Measurements from ENCODE around the gene CNTNAP2. TPM values are rescaled to one million over a fixed set of nuclear protein-coding genes. Genes with fewer than 3 reads are reported as not detected.

Gene CNTNAP2
- total and polyA plus RNA-seq, 2 of the 4 experiments (the other 2 are of a cell fraction), result not detected

GRCh38 chr7:148185041-148185440 lies 2068.4 kb downstream of the CNTNAP2 start:
- no peaks in the 10 kb centered on the region for H3K79me1 ChIP-seq (ENCODE audit: low read depth in 1 of 2, low read length in 2 of 2)
- H3K23ac ChIP-seq (ENCODE audit: low read depth, low read length), result no peak overlapping the region
- no peak overlapping the region for H3K14ac ChIP-seq (replicated peaks; ENCODE audit: low read depth, low read length)
- no peak overlapping the region for H3K18ac ChIP-seq (ENCODE audit: low read depth, low read length)
- H3K36me3 ChIP-seq (ENCODE audit: control insufficient read depth, insufficient read depth, low read length), result no peaks in the 10 kb centered on the region
- peaks cover 15% of the 10 kb centered on the region for H3K9me3 ChIP-seq (ENCODE audit: control insufficient read depth, insufficient read depth, low read length)
- H3K4me2 ChIP-seq (ENCODE audit: low read depth, low read length), result no peak overlapping the region
- in situ Hi-C loops (cut with MboI; ENCODE audit: low sequenced_read_pairs) (no loop called here), dilution Hi-C loops (cut with HindIII; ENCODE audit: low sequenced_read_pairs, unreplicated experiment) (no loop called here), intact Hi-C loops (cut with micrococcal nuclease) (no loop called here)
- no peak for DNase-seq
- no peak overlapping the region for H4K8ac ChIP-seq (ENCODE audit: low read depth in 2 of 2, low read length in 2 of 2)
- H2BK20ac ChIP-seq (ENCODE audit: low read depth, low read length), result no peak overlapping the region
- no peak overlapping the region for H2AK9ac ChIP-seq (replicated peaks; ENCODE audit: low read depth, low read length, poor library complexity)
- WGBS, 2 experiments (ENCODE audit: extremely low coverage in 2 of 2, insufficient read length in 1 of 2), result no CpG with 5 or more reads among the region's 5 CpGs
- CTCF ChIA-PET, result no interaction called here
- TF ChIP-seq RCOR1 (IDR thresholded peaks at IDR 0.05; ENCODE audit: insufficient replicate concordance, low read length), result no peak
- no peak for TF ChIP-seq MAFK (IDR thresholded peaks at IDR 0.05; ENCODE audit: low read depth, low read length)
- TF ChIP-seq CTCF (conservative IDR thresholded peaks at IDR 0.05; ENCODE audit: low read depth, low read length), result no peak
- no peak for TF ChIP-seq CEBPB (IDR thresholded peaks at IDR 0.05; ENCODE audit: low read depth, low read length)
- TF ChIP-seq FOS (IDR thresholded peaks at IDR 0.05; ENCODE audit: low read depth, low read length), result no peak
- no peak for TF ChIP-seq SMC3 (IDR thresholded peaks at IDR 0.05; ENCODE audit: low read depth, low read length)
- no peak for TF ChIP-seq RFX5 (IDR thresholded peaks at IDR 0.05; ENCODE audit: low read depth, low read length)
- TF ChIP-seq RAD21 (IDR thresholded peaks at IDR 0.05; ENCODE audit: low read length), result no peak
- no peak for TF ChIP-seq BHLHE40 (IDR thresholded peaks at IDR 0.05; ENCODE audit: low read depth, low read length)
- no peak for TF ChIP-seq CHD1 (IDR thresholded peaks at IDR 0.05; ENCODE audit: low read depth, low read length)
- TF ChIP-seq MXI1 (IDR thresholded peaks at IDR 0.05; ENCODE audit: borderline replicate concordance, low read depth, low read length), result no peak
- no peak for TF ChIP-seq NFE2L2 (IDR thresholded peaks at IDR 0.05; ENCODE audit: low read depth, low read length)
- no peak overlapping the region for H2BK5ac ChIP-seq (ENCODE audit: low read depth, low read length, poor library complexity, severe bottlenecking)
- no peak overlapping the region for H3K9ac ChIP-seq (ENCODE audit: low read depth, low read length)
- no peaks in the 10 kb centered on the region for H3K4me1 ChIP-seq (ENCODE audit: control insufficient read depth, insufficient read depth, low read length)
- no peak overlapping the region for H4K5ac ChIP-seq (ENCODE audit: low read depth, low read length)
- POLR2A ChIA-PET (ENCODE audit: unreplicated experiment), result no interaction called here
- H3K9me1 ChIP-seq (ENCODE audit: insufficient read depth, low read length), result no peaks in the 10 kb centered on the region
- H3K56ac ChIP-seq (ENCODE audit: extremely low read depth, insufficient read depth, low read length), result no peak overlapping the region
- H3K27me3 ChIP-seq (ENCODE audit: control insufficient read depth, insufficient read depth, low read length), result no peaks in the 10 kb centered on the region
- H2AK5ac ChIP-seq (ENCODE audit: low read depth, low read length), result no peak overlapping the region
- no peak overlapping the region for H2BK120ac ChIP-seq (ENCODE audit: low read depth, low read length)
- no peak overlapping the region for H4K91ac ChIP-seq (ENCODE audit: insufficient read depth, low read depth, low read length)
- H2BK15ac ChIP-seq (ENCODE audit: low read depth, low read length), result no peak overlapping the region
- ATAC-seq (ENCODE audit: low read depth), result no peak
- no peaks in the 10 kb centered on the region for H4K20me1 ChIP-seq (ENCODE audit: insufficient read depth, low read length)
- H3K4ac ChIP-seq (ENCODE audit: low read depth, low read length), result no peak overlapping the region
- no peak overlapping the region for H2AFZ ChIP-seq (replicated peaks; ENCODE audit: low read length, poor library complexity)
- BruUV-seq (replicated peaks), result no TSS peak
- no peak overlapping the region for H3K4me3 ChIP-seq (ENCODE audit: insufficient read depth, low read depth, low read length)
- H3K27ac ChIP-seq (ENCODE audit: insufficient read depth, low read length), result no peak overlapping the region
